Stimulated activated naive CD8-positive, alpha-beta T cell treated with anti-CD3 and anti-CD28 coated beads, Interleukin-15, amount 100 ng/mL, for 72 hours (primary cell): ENCODE data around the gene KNOP1.

ENCODE experiments used
- ATAC-seq: fragments of 150-1000 bp; cut with Tn5 transposase; 2 replicates; pipeline ENCODE4 v1.10.0; 2021; ENCODE audit warnings: mild to moderate bottlenecking, moderate library complexity
- DNase-seq, 2 donors: peaks; one replicate each; pipeline ENCODE4 v3.0.0; 2021 to 2022
- H3K27ac Mint-ChIP-seq, 2 donors: one replicate each; pipeline ENCODE4 v1.8.0; 2022; ENCODE audit warnings: mild to moderate bottlenecking in 2 of 2, mixed read lengths in 2 of 2, moderate library complexity in 2 of 2
- H3K27me3 Mint-ChIP-seq: one replicate; pipeline ENCODE4 v1.8.0; 2022; ENCODE audit warnings: mixed read lengths
- H3K4me1 Mint-ChIP-seq: one replicate; pipeline ENCODE4 v1.8.0; 2022; ENCODE audit warnings: mild to moderate bottlenecking, mixed read lengths
- H3K4me3 Mint-ChIP-seq, 2 donors: one replicate each; pipeline ENCODE4 v1.8.0; 2022; ENCODE audit warnings: mild to moderate bottlenecking in 2 of 2, mixed read lengths in 2 of 2, moderate library complexity in 1 of 2
- H3K9me3 Mint-ChIP-seq, 2 donors: one replicate each; pipeline ENCODE4 v1.8.0; 2022; ENCODE audit warnings: mixed read lengths in 2 of 2

Gene KNOP1

GRCh38 chr16:19654147-19654546 lies 63.9 kb downstream of the KNOP1 start:
- ATAC-seq (no peak), DNase-seq (no peak)
- no peaks in the 10 kb centered on the region for H3K27me3 Mint-ChIP-seq
- no peak overlapping the region for H3K27ac Mint-ChIP-seq
- no peaks in the 10 kb centered on the region for H3K9me3 Mint-ChIP-seq
- no peak overlapping the region for H3K4me3 Mint-ChIP-seq
- H3K4me1 Mint-ChIP-seq: no peaks in the 10 kb centered on the region
